ENCODE results near the gene DOCK4. TPM values are rescaled to one million over a fixed set of nuclear protein-coding genes. Genes with fewer than 3 reads are reported as not detected.

Gene DOCK4
- total and polyA plus RNA-seq, 2 of the 8 experiments (the other 6 are each of a cell fraction or from before 2014, with no cell fraction given) = 5.1 to 23.6 TPM

GRCh38 chr7:111788286-111789047 is 417.7 kb downstream of the DOCK4 start:
- Histone ChIP-seq H2AK5ac (ENCODE audit: low read depth, low read length) (no peak overlapping the region), H3K23ac (ENCODE audit: insufficient read length) (no peak overlapping the region), H4K8ac (ENCODE audit: extremely low read depth, insufficient read depth, low read length) (no peak overlapping the region), H4K91ac (replicated peaks; ENCODE audit: insufficient read length, low read length) (no peak overlapping the region), H2BK5ac (ENCODE audit: low read depth, low read length) (no peak overlapping the region), H3K4ac (replicated peaks; ENCODE audit: insufficient read length, low read depth, low read length) (no peak overlapping the region), H3K9ac (replicated peaks in 1 of 4; ENCODE audit: extremely low read depth in 1 of 4, low read depth in 3 of 4, low read length in 3 of 4) (no peak overlapping the region), H2BK20ac (ENCODE audit: low read length) (no peak overlapping the region), H2BK15ac (ENCODE audit: low read length) (no peak overlapping the region), H3K56ac (replicated peaks; ENCODE audit: insufficient read length, low read depth, low read length) (no peak overlapping the region), H2BK120ac (replicated peaks; ENCODE audit: low read depth, low read length) (no peak overlapping the region), H2AFZ (ENCODE audit: low read length) (no peak overlapping the region), H3K4me3 (ENCODE audit: extremely low read depth in 1 of 4, insufficient read depth in 2 of 4, low read depth in 3 of 4, low read length in 4 of 4) (no peak overlapping the region), H3K23me2 (ENCODE audit: low read depth, low read length) (no peaks in the 10 kb centered on the region), H3K18ac (ENCODE audit: extremely low read depth, low read length) (no peak overlapping the region), H3K9me3 (ENCODE audit: insufficient read depth in 2 of 2, low read depth in 1 of 2, low read length in 1 of 2) (no peaks in the 10 kb centered on the region), H3K4me1 (replicated peaks in 1 of 4; ENCODE audit: control insufficient read depth in 3 of 4, insufficient read depth in 4 of 4, low read length in 3 of 4) (peaks cover 0 to 10% (median 3%) of the 10 kb centered on the region in 4 experiments; a peak in 5 of 7 replicates), H3K14ac (ENCODE audit: insufficient read length) (no peak overlapping the region), H3K27me3 (replicated peaks in 1 of 4; ENCODE audit: control insufficient read depth in 3 of 4, extremely low read depth in 1 of 4, insufficient read depth in 3 of 4, low read length in 3 of 4) (no peaks in the 10 kb centered on the region), H3K79me1 (ENCODE audit: low read depth, low read length) (no peaks in the 10 kb centered on the region), H3K27ac (ENCODE audit: low read depth, low read length) (no peak overlapping the region), H3K4me2 (ENCODE audit: insufficient read depth in 1 of 2, low read depth in 2 of 2, low read length in 2 of 2) (no peak overlapping the region), H4K20me1 (replicated peaks in 1 of 2; ENCODE audit: control insufficient read depth in 1 of 2, insufficient read depth in 2 of 2, low read length in 2 of 2) (no peaks in the 10 kb centered on the region), H3K79me2 (ENCODE audit: control insufficient read depth in 1 of 2, insufficient read depth in 2 of 2, low read length in 2 of 2) (no peaks in the 10 kb centered on the region), H2BK12ac (ENCODE audit: low read depth, low read length) (no peak overlapping the region), H3K36me3 (ENCODE audit: control insufficient read depth in 2 of 4, insufficient read depth in 4 of 4, low read length in 3 of 4) (peaks cover 0 to 9% (median 0%) of the 10 kb centered on the region in 4 experiments; a peak in 2 of 8 replicates), H4K5ac (ENCODE audit: insufficient read length, low read depth, low read length) (no peak overlapping the region)
- TF ChIP-seq FOSL1 (IDR thresholded peaks at IDR 0.05; ENCODE audit: insufficient read depth, low read depth, low read length) (no peak), CBX5 (IDR thresholded peaks at IDR 0.05; ENCODE audit: low read depth, low read length) (no peak), SIN3A (conservative IDR thresholded peaks at IDR 0.05 in 1 of 2, IDR thresholded peaks at IDR 0.05 in 1 of 2; ENCODE audit: low read depth in 1 of 2, low read length in 2 of 2) (no peak), JUND (IDR thresholded peaks at IDR 0.05; ENCODE audit: low read length) (no peak)
- ChIA-PET CTCF (ENCODE audit: partially characterized antibody) (interaction anchor here (0.6 to 2.0 kb wide), 4 partner anchors 25 to 65 kb away, joined by 3 to 11 read pairs (median 4); no protein-coding TSS in a partner anchor), POLR2A (ENCODE audit: partially characterized antibody) (no interaction called here)
- WGBS, 2 experiments (ENCODE audit: extremely low coverage in 1 of 2, insufficient coverage in 1 of 2, insufficient read length in 1 of 2, insufficient replicate concordance in 2 of 2, low coverage in 1 of 2, low lambda C conversion rate in 2 of 2, missing lambda C conversion rate in 1 of 2) = 82% methylated on average over 9 of the region's 9 CpGs; no CpG with 5 or more reads in 1 of the 2 experiments
- DNase-seq (ENCODE audit: low read depth in 1 of 2, low spot score in 2 of 2) (no peak), FAIRE-seq (peak; percentile 19)

All from H1 (cell line).